Cortex of kidney (tissue), 1 donor: ENCODE results near the gene SLCO1C1.

ENCODE experiments used
- DNase-seq: peaks from one replicate; lab custom pipeline; 2025; lab: John Stamatoyannopoulos, UW

The SLCO1C1 gene

DNA sequence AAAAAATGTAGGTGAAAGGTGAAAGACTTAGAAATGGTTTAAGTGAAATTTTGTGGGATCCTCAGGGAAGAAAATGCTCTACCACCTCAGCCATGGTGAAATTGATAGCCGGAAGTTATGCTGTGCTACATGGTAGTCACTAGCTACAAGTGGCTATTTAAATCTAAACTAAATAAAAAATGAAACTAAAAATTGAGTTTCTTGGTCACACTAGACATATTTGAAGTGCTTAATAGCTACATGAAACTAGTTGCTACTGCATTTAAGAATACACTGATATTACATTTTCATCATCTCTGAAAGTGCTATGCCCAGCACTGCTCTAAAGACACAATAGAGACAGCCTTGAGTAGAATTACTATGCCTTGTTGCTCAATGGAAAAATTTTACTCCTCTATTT is 105.0 kb downstream of the SLCO1C1 start:
- DNase-seq: no peak

- DNase-seq: no peak
Measured at GRCh38 chr12:20801035-20801434, 105.9 kb downstream of the SLCO1C1 start.
